ENCODE data around the gene ASNSD1. TPM values are rescaled to one million over a fixed set of nuclear protein-coding genes. Genes with fewer than 3 reads are reported as not detected.
"Not testable (repeated sequence)": the region's sequence is repeated elsewhere in the genome, so short reads cannot be mapped to it uniquely, and the experiment has no call there.

ASNSD1 gene
- total RNA-seq, 1 experiment from 2014 or later: 41.4 TPM

GRCh38 chr2:189646521-189646920 lies 14.7 kb upstream of the ASNSD1 start:
- Mint-ChIP-seq H3K27ac (ENCODE audit: low read depth, unreplicated experiment) (no peak overlapping the region), H3K27me3 (ENCODE audit: insufficient read depth, unreplicated experiment) (no peaks in the 10 kb centered on the region), H3K9me3 (ENCODE audit: unreplicated experiment) (peaks cover 2% of the 10 kb centered on the region), H3K4me3 (ENCODE audit: unreplicated experiment) (no peak overlapping the region), H3K36me3 (ENCODE audit: insufficient read depth, unreplicated experiment) (no peaks in the 10 kb centered on the region), H3K4me1 (ENCODE audit: insufficient read depth, unreplicated experiment) (no peaks in the 10 kb centered on the region)
- intact Hi-C loops (cut with micrococcal nuclease): no loop called here
- TF ChIP-seq CTCF (IDR thresholded peaks at IDR 0.05; ENCODE audit: unreplicated experiment): no peak
- BruUV-seq (replicated peaks): no TSS peak
- ChIA-PET POLR2A (no interaction called here), CTCF (interaction anchor here (0.6 kb wide), 1 partner anchor 101 kb away, joined by 4 read pairs; no protein-coding TSS in a partner anchor)
- no peak for DNase-seq (ENCODE audit: unreplicated experiment)

DNA sequence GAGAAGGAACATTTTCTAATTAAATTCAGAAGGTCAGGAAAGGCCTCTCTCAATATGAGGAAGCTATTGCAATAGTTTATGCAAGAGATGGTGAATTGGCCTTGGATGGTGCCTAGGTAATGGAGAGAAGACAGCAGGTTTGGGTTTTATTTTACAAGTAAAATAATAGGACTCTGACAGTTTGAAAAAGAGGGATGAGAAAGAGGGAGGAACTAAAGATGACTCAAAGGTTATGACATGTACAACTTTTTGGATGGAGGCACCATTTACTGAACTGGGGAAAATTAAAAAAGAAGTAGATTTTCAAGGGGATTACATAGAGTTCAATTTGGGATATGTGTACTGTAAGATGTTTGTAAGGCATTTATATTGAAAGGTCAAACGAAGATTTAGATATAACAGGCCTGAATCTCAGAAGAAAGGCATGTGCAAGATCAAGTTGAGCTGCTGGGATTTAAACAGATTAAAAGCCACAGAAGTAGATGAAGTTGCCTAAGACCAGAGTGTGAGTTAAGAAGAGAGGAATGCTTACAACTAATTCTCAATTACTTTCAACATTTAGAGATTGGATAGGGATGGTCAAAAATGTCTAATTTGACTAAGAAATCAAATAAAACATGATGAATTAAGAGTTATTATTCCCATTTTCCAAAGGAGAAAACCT lies 12.3 kb upstream of the ASNSD1 start:
- BruUV-seq (replicated peaks): no TSS peak
- intact Hi-C loops (cut with micrococcal nuclease): no loop called here
- no peaks in the 10 kb centered on the region for H3K4me1 Mint-ChIP-seq (ENCODE audit: insufficient read depth, unreplicated experiment)
- no peak overlapping the region for H3K4me3 Mint-ChIP-seq (ENCODE audit: unreplicated experiment)
- H3K27ac Mint-ChIP-seq (ENCODE audit: low read depth, unreplicated experiment): no peak overlapping the region
- no peaks in the 10 kb centered on the region for H3K36me3 Mint-ChIP-seq (ENCODE audit: insufficient read depth, unreplicated experiment)
- ChIA-PET CTCF (interaction anchor here (4.8 kb wide), 1 partner anchor 11 kb away, joined by 42 read pairs; the partner anchor contains the start of gene ASNSD1), POLR2A (no interaction called here)
- no peak for DNase-seq (ENCODE audit: unreplicated experiment)
- H3K27me3 Mint-ChIP-seq (ENCODE audit: insufficient read depth, unreplicated experiment): no peaks in the 10 kb centered on the region
- TF ChIP-seq CTCF (IDR thresholded peaks at IDR 0.05; ENCODE audit: unreplicated experiment): no peak
- peaks cover 8% of the 10 kb centered on the region for H3K9me3 Mint-ChIP-seq (ENCODE audit: unreplicated experiment)

- Mint-ChIP-seq H3K36me3 (ENCODE audit: insufficient read depth, unreplicated experiment) (no peaks in the 10 kb centered on the region), H3K9me3 (ENCODE audit: unreplicated experiment) (peaks cover 8% of the 10 kb centered on the region), H3K27ac (ENCODE audit: low read depth, unreplicated experiment) (no peak overlapping the region), H3K4me3 (ENCODE audit: unreplicated experiment) (no peak overlapping the region), H3K27me3 (ENCODE audit: insufficient read depth, unreplicated experiment) (no peaks in the 10 kb centered on the region), H3K4me1 (ENCODE audit: insufficient read depth, unreplicated experiment) (no peaks in the 10 kb centered on the region)
- DNase-seq (ENCODE audit: unreplicated experiment): no peak
- POLR2A ChIA-PET: interaction anchor here (0.7 kb wide), 1 partner anchor 36 kb away, joined by 3 read pairs; no protein-coding TSS in a partner anchor
- CTCF ChIA-PET: interaction anchor here (4.8 kb wide), 1 partner anchor 9 kb away, joined by 42 read pairs; the partner anchor contains the start of gene ASNSD1
- no peak for TF ChIP-seq CTCF (IDR thresholded peaks at IDR 0.05; ENCODE audit: unreplicated experiment)
- intact Hi-C loops (cut with micrococcal nuclease): no loop called here
- BruUV-seq (replicated peaks): no TSS peak
These were observed 10.0 kb upstream of the ASNSD1 start for GRCh38 chr2:189651284-189651683.

DNA sequence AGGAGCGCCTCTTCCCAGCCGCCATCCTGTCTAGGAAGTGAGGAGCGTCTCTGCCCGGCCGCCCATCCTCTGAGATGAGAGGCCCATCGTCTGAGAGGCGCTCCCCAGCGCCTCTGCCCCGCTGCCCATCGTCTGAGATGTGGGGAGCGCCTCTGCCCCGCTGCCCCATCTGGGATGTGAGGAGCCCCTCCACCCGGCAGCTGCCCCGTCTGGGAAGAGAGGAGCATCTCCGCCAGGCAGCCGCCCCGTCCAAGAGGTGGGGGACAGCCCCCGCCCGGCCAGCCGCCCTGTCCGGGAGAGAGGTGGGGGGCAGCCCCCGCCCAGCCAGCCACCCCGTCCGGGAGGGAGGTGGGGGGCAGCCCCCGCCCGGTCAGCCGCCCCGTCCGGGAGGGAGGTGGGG lies 7.8 kb upstream of the ASNSD1 start:
- H3K27ac Mint-ChIP-seq (ENCODE audit: low read depth, unreplicated experiment); H3K36me3 Mint-ChIP-seq (ENCODE audit: insufficient read depth, unreplicated experiment); CTCF ChIA-PET; H3K4me3 Mint-ChIP-seq (ENCODE audit: unreplicated experiment); DNase-seq (ENCODE audit: unreplicated experiment); H3K27me3 Mint-ChIP-seq (ENCODE audit: insufficient read depth, unreplicated experiment); H3K9me3 Mint-ChIP-seq (ENCODE audit: unreplicated experiment); BruUV-seq (replicated peaks); intact Hi-C loops (cut with micrococcal nuclease); H3K4me1 Mint-ChIP-seq (ENCODE audit: insufficient read depth, unreplicated experiment); POLR2A ChIA-PET: not testable (repeated sequence)

Data from MCF 10A (cell line).